Fibroblast of lung (primary cell): ENCODE results near the gene ADRA2C.

Experiments used
- EZH2 ChIP-seq: IDR thresholded peaks from 2 replicates; pipeline ENCODE4 v1.5.1; 2012; ENCODE audit warnings: low read length, control low read depth, mild to moderate bottlenecking; ENCODE audit errors: missing control alignments
- TF ChIP-seq, protein P1 (sequence below), 2 donors: IDR thresholded peaks in 1 of 2; conservative IDR thresholded peaks in 1 of 2; 1 replicate in 1 of 2; 2 replicates in 1 of 2; pipeline ENCODE4 v1.5.1; 2011 to 2012; ENCODE audit warnings: low read length in 2 of 2, control low read depth in 1 of 2, inconsistent platforms in 1 of 2, low read depth in 1 of 2, mild to moderate bottlenecking in 1 of 2

DNA sequence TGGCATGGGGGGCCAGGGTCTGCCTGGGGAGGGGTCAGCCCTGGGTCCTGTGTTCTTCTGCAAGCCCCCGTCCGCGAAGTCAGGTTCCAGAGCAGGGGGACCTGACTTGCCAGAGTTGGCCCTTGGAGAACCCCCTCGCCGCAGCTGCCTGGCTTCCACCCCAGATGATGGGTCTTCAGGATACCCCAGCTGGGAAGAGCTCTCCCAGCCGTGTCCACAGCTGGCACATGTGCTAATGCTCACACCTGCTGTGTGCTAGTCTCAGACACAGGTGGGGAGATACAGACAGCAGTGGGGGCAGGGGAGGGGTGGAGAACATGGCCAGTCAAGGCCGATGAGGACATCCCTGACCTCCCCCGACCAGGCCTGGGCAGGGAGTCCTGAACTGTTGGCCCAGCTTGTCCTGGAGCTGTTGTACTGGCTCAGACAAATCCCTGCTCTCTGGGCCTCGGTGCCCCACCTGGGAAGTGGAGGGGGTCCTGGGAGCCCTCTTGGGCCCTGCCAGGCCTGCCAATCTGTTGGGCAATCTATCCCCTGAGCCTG, 3.5 kb downstream of the ADRA2C start:
- TF ChIP-seq, protein P1, sequence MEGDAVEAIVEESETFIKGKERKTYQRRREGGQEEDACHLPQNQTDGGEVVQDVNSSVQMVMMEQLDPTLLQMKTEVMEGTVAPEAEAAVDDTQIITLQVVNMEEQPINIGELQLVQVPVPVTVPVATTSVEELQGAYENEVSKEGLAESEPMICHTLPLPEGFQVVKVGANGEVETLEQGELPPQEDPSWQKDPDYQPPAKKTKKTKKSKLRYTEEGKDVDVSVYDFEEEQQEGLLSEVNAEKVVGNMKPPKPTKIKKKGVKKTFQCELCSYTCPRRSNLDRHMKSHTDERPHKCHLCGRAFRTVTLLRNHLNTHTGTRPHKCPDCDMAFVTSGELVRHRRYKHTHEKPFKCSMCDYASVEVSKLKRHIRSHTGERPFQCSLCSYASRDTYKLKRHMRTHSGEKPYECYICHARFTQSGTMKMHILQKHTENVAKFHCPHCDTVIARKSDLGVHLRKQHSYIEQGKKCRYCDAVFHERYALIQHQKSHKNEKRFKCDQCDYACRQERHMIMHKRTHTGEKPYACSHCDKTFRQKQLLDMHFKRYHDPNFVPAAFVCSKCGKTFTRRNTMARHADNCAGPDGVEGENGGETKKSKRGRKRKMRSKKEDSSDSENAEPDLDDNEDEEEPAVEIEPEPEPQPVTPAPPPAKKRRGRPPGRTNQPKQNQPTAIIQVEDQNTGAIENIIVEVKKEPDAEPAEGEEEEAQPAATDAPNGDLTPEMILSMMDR (conservative IDR thresholded peaks at IDR 0.05 in 1 of 2, IDR thresholded peaks at IDR 0.05 in 1 of 2; ENCODE audit: low read depth in 1 of 2, low read length in 2 of 2): no peak
- no peak for TF ChIP-seq EZH2
